HG03457 (cell line): Measurements from ENCODE around the gene RGS17.
A peak's percentile ranks its signal among the peaks of the same experiment; 100 is the strongest.
"Not testable (repeated sequence)": the region's sequence is repeated elsewhere in the genome, so short reads cannot be mapped to it uniquely, and the experiment has no call there.

Source experiments
- ATAC-seq: cut with Tn5 transposase; IDR thresholded peaks from one replicate; pipeline ENCODE4 v1.9.1; 2021; ENCODE audit warnings: moderate number of reproducible peaks; ENCODE audit not compliant: unreplicated experiment

The RGS17 gene

GRCh38 chr6:153131037-153131981, at the start of gene RGS17:
RGS17 (minus strand) TSS chr6:153131282; CDS start chr6:153044018, 87,264 bp downstream.
- ATAC-seq = peak; percentile 53

- no peak for ATAC-seq
These were observed 41.7 kb upstream of the RGS17 start for GRCh38 chr6:153172815-153173214.

GRCh38 chr6:153170511-153170910, 39.4 kb upstream of the RGS17 start:
- no peak for ATAC-seq

- ATAC-seq = no peak
These were observed 36.8 kb upstream of the RGS17 start for GRCh38 chr6:153167907-153168306.

GRCh38 chr6:153167061-153167891, 36.2 kb upstream of the RGS17 start:
- no peak for ATAC-seq

GRCh38 chr6:153162646-153163045, 31.6 kb upstream of the RGS17 start:
- no peak for ATAC-seq

- no peak for ATAC-seq
These were observed 31.1 kb upstream of the RGS17 start for GRCh38 chr6:153162172-153162571.

GRCh38 chr6:153160221-153160620, 29.1 kb upstream of the RGS17 start:
- ATAC-seq = no peak

GRCh38 chr6:153150752-153151440, 19.8 kb upstream of the RGS17 start:
- no peak for ATAC-seq

- ATAC-seq = no peak
These were observed 19.3 kb upstream of the RGS17 start for GRCh38 chr6:153150371-153150751.

GRCh38 chr6:153149891-153150290, 18.8 kb upstream of the RGS17 start:
- ATAC-seq = no peak

GRCh38 chr6:153146413-153146812, 15.3 kb upstream of the RGS17 start:
- ATAC-seq = no peak

- ATAC-seq = no peak
These were observed 14.5 kb upstream of the RGS17 start for GRCh38 chr6:153145591-153145990.

GRCh38 chr6:153143200-153143599, 12.1 kb upstream of the RGS17 start:
- no peak for ATAC-seq

GRCh38 chr6:153140299-153140698, 9.2 kb upstream of the RGS17 start:
- no peak for ATAC-seq

GRCh38 chr6:153138930-153139329, 7.8 kb upstream of the RGS17 start:
- no peak for ATAC-seq

GRCh38 chr6:153135681-153136080, 4.6 kb upstream of the RGS17 start:
- ATAC-seq = no peak

- ATAC-seq = not testable (repeated sequence)
These were observed 2.6 kb upstream of the RGS17 start for GRCh38 chr6:153133667-153134066.

GRCh38 chr6:153130515-153131036, 506 bp downstream of the RGS17 start:
- ATAC-seq = no peak

- no peak for ATAC-seq
These were observed 1.1 kb downstream of the RGS17 start for GRCh38 chr6:153129873-153130514.
